ENCODE results near the gene NGB.

NGB gene

GRCh38 chr14:77309131-77309530 lies 38.1 kb upstream of the NGB start:
- Histone ChIP-seq H3K4me1 (ENCODE audit: control insufficient read depth, insufficient read depth, low read length) (peaks cover 2% of the 10 kb centered on the region), H3K36me3 (ENCODE audit: control insufficient read depth, insufficient read depth, low read length) (no peaks in the 10 kb centered on the region), H3K4me3 (ENCODE audit: low read length) (no peak overlapping the region), H3K9me3 (ENCODE audit: control insufficient read depth, low read length) (no peaks in the 10 kb centered on the region), H3K9ac (ENCODE audit: low read length) (no peak overlapping the region), H3K27me3 (ENCODE audit: control insufficient read depth, insufficient read depth, low read length) (no peaks in the 10 kb centered on the region)

GRCh38 chr14:77306851-77307496 lies 36.0 kb upstream of the NGB start:
- Histone ChIP-seq H3K9ac (ENCODE audit: low read length) (no peak overlapping the region), H3K4me3 (ENCODE audit: low read length) (no peak overlapping the region), H3K9me3 (ENCODE audit: control insufficient read depth, low read length) (no peaks in the 10 kb centered on the region), H3K36me3 (ENCODE audit: control insufficient read depth, insufficient read depth, low read length) (no peaks in the 10 kb centered on the region), H3K4me1 (ENCODE audit: control insufficient read depth, insufficient read depth, low read length) (peaks cover 11% of the 10 kb centered on the region), H3K27me3 (ENCODE audit: control insufficient read depth, insufficient read depth, low read length) (no peaks in the 10 kb centered on the region)

- no peaks in the 10 kb centered on the region for H3K36me3 ChIP-seq (ENCODE audit: control insufficient read depth, insufficient read depth, low read length)
- H3K9ac ChIP-seq (ENCODE audit: low read length) = no peak overlapping the region
- peaks cover 12% of the 10 kb centered on the region for H3K4me1 ChIP-seq (ENCODE audit: control insufficient read depth, insufficient read depth, low read length)
- no peaks in the 10 kb centered on the region for H3K27me3 ChIP-seq (ENCODE audit: control insufficient read depth, insufficient read depth, low read length)
- no peaks in the 10 kb centered on the region for H3K9me3 ChIP-seq (ENCODE audit: control insufficient read depth, low read length)
- no peak overlapping the region for H3K4me3 ChIP-seq (ENCODE audit: low read length)
Measured at GRCh38 chr14:77306416-77306815, 35.4 kb upstream of the NGB start.

GRCh38 chr14:77305696-77306095 lies 34.7 kb upstream of the NGB start:
- no peak overlapping the region for H3K9ac ChIP-seq (ENCODE audit: low read length)
- H3K4me1 ChIP-seq (ENCODE audit: control insufficient read depth, insufficient read depth, low read length) = peaks cover 20% of the 10 kb centered on the region
- no peak overlapping the region for H3K4me3 ChIP-seq (ENCODE audit: low read length)
- H3K27me3 ChIP-seq (ENCODE audit: control insufficient read depth, insufficient read depth, low read length) = no peaks in the 10 kb centered on the region
- no peaks in the 10 kb centered on the region for H3K9me3 ChIP-seq (ENCODE audit: control insufficient read depth, low read length)
- H3K36me3 ChIP-seq (ENCODE audit: control insufficient read depth, insufficient read depth, low read length) = no peaks in the 10 kb centered on the region

DNA sequence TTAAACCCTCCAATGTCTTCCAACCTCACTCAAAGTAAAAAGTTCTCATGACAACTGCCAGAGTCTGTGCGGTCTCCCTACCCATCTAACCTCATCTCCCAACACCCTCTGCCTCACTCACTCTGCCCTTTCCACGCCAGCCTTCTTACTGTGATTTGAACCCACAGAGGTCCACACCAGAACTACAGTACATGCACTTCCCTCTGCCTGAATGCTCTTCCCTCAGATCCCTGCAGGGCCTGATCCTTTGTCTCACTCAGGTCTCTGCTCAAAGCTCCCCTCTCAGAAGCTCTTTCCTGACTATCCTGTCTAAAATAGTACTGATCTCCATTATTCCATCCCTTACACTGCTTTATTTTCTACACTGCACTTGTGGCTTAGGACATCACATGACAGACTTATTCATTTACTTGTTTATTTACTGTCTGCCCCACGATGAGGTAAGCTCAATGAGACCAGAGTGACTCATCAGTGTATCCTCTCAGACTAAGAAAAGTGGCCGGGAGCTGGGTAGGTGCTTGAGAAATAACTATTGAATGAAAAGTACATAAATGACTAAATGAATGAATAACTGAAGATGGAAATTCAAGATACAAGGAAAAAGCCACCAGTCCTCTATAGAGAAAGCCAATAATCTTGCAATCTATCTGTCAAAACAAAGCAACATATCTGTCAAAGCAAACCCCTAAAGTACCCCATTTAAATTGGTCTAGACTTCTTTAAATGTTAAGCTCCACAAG lies 32.6 kb upstream of the NGB start:
- Histone ChIP-seq H3K4me3 (ENCODE audit: low read length) (no peak overlapping the region), H3K9ac (ENCODE audit: low read length) (no peak overlapping the region), H3K4me1 (ENCODE audit: control insufficient read depth, insufficient read depth, low read length) (peaks cover 29% of the 10 kb centered on the region), H3K9me3 (ENCODE audit: control insufficient read depth, low read length) (no peaks in the 10 kb centered on the region), H3K27me3 (ENCODE audit: control insufficient read depth, insufficient read depth, low read length) (no peaks in the 10 kb centered on the region), H3K36me3 (ENCODE audit: control insufficient read depth, insufficient read depth, low read length) (no peaks in the 10 kb centered on the region)

GRCh38 chr14:77302926-77303325 lies 31.9 kb upstream of the NGB start:
- H3K9ac ChIP-seq (ENCODE audit: low read length) = no peak overlapping the region
- no peak overlapping the region for H3K4me3 ChIP-seq (ENCODE audit: low read length)
- no peaks in the 10 kb centered on the region for H3K36me3 ChIP-seq (ENCODE audit: control insufficient read depth, insufficient read depth, low read length)
- H3K9me3 ChIP-seq (ENCODE audit: control insufficient read depth, low read length) = no peaks in the 10 kb centered on the region
- H3K27me3 ChIP-seq (ENCODE audit: control insufficient read depth, insufficient read depth, low read length) = no peaks in the 10 kb centered on the region
- H3K4me1 ChIP-seq (ENCODE audit: control insufficient read depth, insufficient read depth, low read length) = peaks cover 29% of the 10 kb centered on the region

GRCh38 chr14:77301103-77301502 lies 30.1 kb upstream of the NGB start:
- no peaks in the 10 kb centered on the region for H3K9me3 ChIP-seq (ENCODE audit: control insufficient read depth, low read length)
- no peaks in the 10 kb centered on the region for H3K36me3 ChIP-seq (ENCODE audit: control insufficient read depth, insufficient read depth, low read length)
- H3K4me3 ChIP-seq (ENCODE audit: low read length) = no peak overlapping the region
- H3K27me3 ChIP-seq (ENCODE audit: control insufficient read depth, insufficient read depth, low read length) = no peaks in the 10 kb centered on the region
- H3K9ac ChIP-seq (ENCODE audit: low read length) = no peak overlapping the region
- H3K4me1 ChIP-seq (ENCODE audit: control insufficient read depth, insufficient read depth, low read length) = peaks cover 29% of the 10 kb centered on the region

- Histone ChIP-seq H3K27me3 (ENCODE audit: control insufficient read depth, insufficient read depth, low read length) (no peaks in the 10 kb centered on the region), H3K4me1 (ENCODE audit: control insufficient read depth, insufficient read depth, low read length) (peaks cover 29% of the 10 kb centered on the region), H3K9ac (ENCODE audit: low read length) (no peak overlapping the region), H3K4me3 (ENCODE audit: low read length) (no peak overlapping the region), H3K9me3 (ENCODE audit: control insufficient read depth, low read length) (no peaks in the 10 kb centered on the region), H3K36me3 (ENCODE audit: control insufficient read depth, insufficient read depth, low read length) (no peaks in the 10 kb centered on the region)
Measured at GRCh38 chr14:77299771-77300170, 28.8 kb upstream of the NGB start.

GRCh38 chr14:77296906-77297305 lies 25.9 kb upstream of the NGB start:
- H3K4me3 ChIP-seq (ENCODE audit: low read length) = no peak overlapping the region
- peaks cover 18% of the 10 kb centered on the region for H3K4me1 ChIP-seq (ENCODE audit: control insufficient read depth, insufficient read depth, low read length)
- H3K27me3 ChIP-seq (ENCODE audit: control insufficient read depth, insufficient read depth, low read length) = no peaks in the 10 kb centered on the region
- no peaks in the 10 kb centered on the region for H3K9me3 ChIP-seq (ENCODE audit: control insufficient read depth, low read length)
- H3K36me3 ChIP-seq (ENCODE audit: control insufficient read depth, insufficient read depth, low read length) = no peaks in the 10 kb centered on the region
- H3K9ac ChIP-seq (ENCODE audit: low read length) = no peak overlapping the region

GRCh38 chr14:77296155-77296554 lies 25.1 kb upstream of the NGB start:
- Histone ChIP-seq H3K36me3 (ENCODE audit: control insufficient read depth, insufficient read depth, low read length) (no peaks in the 10 kb centered on the region), H3K4me1 (ENCODE audit: control insufficient read depth, insufficient read depth, low read length) (peaks cover 14% of the 10 kb centered on the region), H3K27me3 (ENCODE audit: control insufficient read depth, insufficient read depth, low read length) (no peaks in the 10 kb centered on the region), H3K9ac (ENCODE audit: low read length) (no peak overlapping the region), H3K4me3 (ENCODE audit: low read length) (no peak overlapping the region), H3K9me3 (ENCODE audit: control insufficient read depth, low read length) (no peaks in the 10 kb centered on the region)

DNA sequence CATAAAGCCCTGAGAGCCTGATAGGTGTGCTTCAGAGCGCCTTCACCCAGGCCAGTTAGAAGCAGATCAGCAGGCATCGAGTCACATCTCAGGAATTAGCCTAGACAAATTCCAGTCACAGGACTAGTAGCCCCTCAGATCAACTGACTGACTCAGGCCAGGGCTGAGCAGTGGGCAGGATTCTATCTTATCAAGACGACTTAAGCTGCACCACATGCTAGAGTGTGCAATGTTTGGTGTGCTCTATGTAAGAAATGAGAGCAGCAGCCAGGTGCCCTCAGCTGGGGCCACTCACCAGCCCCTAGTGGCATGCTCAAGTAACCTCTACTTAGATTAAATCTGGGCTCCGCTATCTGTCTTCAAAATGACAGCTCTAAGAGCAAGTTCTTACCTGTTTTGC lies 19.7 kb upstream of the NGB start:
- Histone ChIP-seq H3K36me3 (ENCODE audit: control insufficient read depth, insufficient read depth, low read length) (no peaks in the 10 kb centered on the region), H3K4me1 (ENCODE audit: control insufficient read depth, insufficient read depth, low read length) (no peaks in the 10 kb centered on the region), H3K27me3 (ENCODE audit: control insufficient read depth, insufficient read depth, low read length) (no peaks in the 10 kb centered on the region), H3K9ac (ENCODE audit: low read length) (no peak overlapping the region), H3K4me3 (ENCODE audit: low read length) (no peak overlapping the region), H3K9me3 (ENCODE audit: control insufficient read depth, low read length) (no peaks in the 10 kb centered on the region)

DNA sequence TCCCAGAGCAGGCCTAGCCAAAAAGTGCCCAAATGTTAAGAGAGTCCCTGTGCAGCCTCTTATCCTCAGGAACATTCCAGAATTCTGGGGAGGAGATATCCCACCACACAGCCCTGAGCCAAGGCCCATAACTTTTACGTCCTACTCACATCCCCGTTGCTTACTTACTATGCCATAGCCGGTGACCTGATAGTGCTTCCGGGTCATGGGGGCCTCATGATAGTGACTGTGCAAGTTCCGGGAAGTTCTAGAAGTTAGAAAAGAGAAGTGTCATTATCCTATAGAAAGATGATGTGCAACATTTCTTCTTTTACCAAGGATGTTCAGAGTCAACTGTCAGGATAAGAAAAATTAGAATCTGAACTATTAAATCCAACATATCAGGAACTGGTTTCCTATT lies 15.6 kb upstream of the NGB start:
- no peak overlapping the region for H3K4me3 ChIP-seq (ENCODE audit: low read length)
- no peak overlapping the region for H3K9ac ChIP-seq (ENCODE audit: low read length)
- H3K4me1 ChIP-seq (ENCODE audit: control insufficient read depth, insufficient read depth, low read length) = no peaks in the 10 kb centered on the region
- no peaks in the 10 kb centered on the region for H3K9me3 ChIP-seq (ENCODE audit: control insufficient read depth, low read length)
- no peaks in the 10 kb centered on the region for H3K27me3 ChIP-seq (ENCODE audit: control insufficient read depth, insufficient read depth, low read length)
- H3K36me3 ChIP-seq (ENCODE audit: control insufficient read depth, insufficient read depth, low read length) = no peaks in the 10 kb centered on the region
